HCT116 (cell line): ENCODE data around the gene FAM234A. TPM values are rescaled to one million over a fixed set of nuclear protein-coding genes. Genes with fewer than 3 reads are reported as not detected.

ENCODE experiments used
- ATAC-seq: fragments of 200-7000 bp; cut with Tn5 transposase; 2 replicates; pipeline ENCODE4 v1.9.1; 2020; ENCODE audit warnings: mild to moderate bottlenecking, moderate library complexity
- BruUV-seq: library from RNA; stranded (reverse); fragments of 400-500 nt; replicated peaks from 2 replicates; lab custom pipeline; 2021; lab: Mats Ljungman, UMichigan
- CTCF ChIA-PET: fragments of 300-600 bp; sonication (Branson Sonifier 250); formaldehyde crosslinking; loops from one replicate; lab custom pipeline; 2021; ENCODE audit warnings: antibody characterized with exemption; lab: Charles Lee
- POLR2A ChIA-PET: fragments of 300-600, 350-600 bp; sonication (Branson Sonifier 250); formaldehyde crosslinking; loops from one replicate; lab custom pipeline; 2021; ENCODE audit warnings: antibody characterized with exemption; lab: Charles Lee
- RAD21 ChIA-PET, 2 experiments: fragments of 300-600 bp; sonication (Branson Sonifier 250); formaldehyde crosslinking; loops; one replicate each; lab custom pipeline; 2023; ENCODE audit warnings: low total read pairs in 2 of 2; ENCODE audit not compliant: uncharacterized antibody in 2 of 2, unreplicated experiment in 2 of 2, low non-redundant PET in 1 of 2; lab: Charles Lee
- DNase-seq: peaks from one replicate; pipeline ENCODE4 v3.0.0-alpha.2; 2010; ENCODE audit warnings: low read depth, low spot score
- H2AFZ ChIP-seq: fragments of 200-600 bp; shearing (Covaris generic), sonication (generic); 2 replicates; pipeline ENCODE4 v1.6.1; 2017; ENCODE audit warnings: low read depth, mixed run types, mixed read lengths, antibody characterized with exemption, low read length; ENCODE audit not compliant: poor library complexity, severe bottlenecking
- H3K27ac ChIP-seq: 2 replicates; pipeline ENCODE4 v1.5.1; 2012; ENCODE audit warnings: low read depth, low read length
- H3K27me3 ChIP-seq: fragments of 200-600 bp; sonication (generic); 2 replicates; pipeline ENCODE4 v1.6.1; 2016; ENCODE audit warnings: mixed run types, low read length, mixed read lengths; ENCODE audit not compliant: insufficient read depth
- H3K36me3 ChIP-seq, 2 experiments: fragments of 200-500 bp in 1 of 2; fragments of 200-600 bp in 1 of 2; sonication (Bioruptor generic) in 1 of 2; sonication (generic) in 1 of 2; 2 replicates each; pipeline versions ENCODE4 v1.5.1 to v1.6.1; 2014 to 2016; ENCODE audit warnings: low read length in 2 of 2, inconsistent platforms in 1 of 2, mixed read lengths in 1 of 2, mixed run types in 1 of 2; ENCODE audit not compliant: insufficient read depth in 2 of 2, control insufficient read depth in 1 of 2
- H3K4me1 ChIP-seq, 2 experiments: fragments of 200-600 bp in 1 of 2; sonication (generic) in 1 of 2; 2 replicates each; pipeline versions ENCODE4 v1.5.1 to v1.6.1; 2012 to 2017; ENCODE audit warnings: low read length in 2 of 2, inconsistent platforms in 1 of 2, mild to moderate bottlenecking in 1 of 2, mixed read lengths in 1 of 2, mixed run types in 1 of 2, moderate library complexity in 1 of 2; ENCODE audit not compliant: insufficient read depth in 2 of 2, control insufficient read depth in 1 of 2
- H3K4me2 ChIP-seq: fragments of 200-600 bp; sonication (generic); 2 replicates; pipeline ENCODE4 v1.6.1; 2017; ENCODE audit warnings: mixed run types, low read length, mixed read lengths
- H3K4me3 ChIP-seq, 2 experiments: fragments of 200-600 bp in 1 of 2; sonication (generic) in 1 of 2; replicated peaks in 1 of 2; 2 replicates each; pipeline ENCODE4 v1.5.1; 2011 to 2016; ENCODE audit warnings: low read length in 2 of 2, control low read depth in 1 of 2, low read depth in 1 of 2, mild to moderate bottlenecking in 1 of 2, mixed read lengths in 1 of 2, mixed run types in 1 of 2
- H3K79me2 ChIP-seq: fragments of 200-600 bp; sonication (generic); 2 replicates; pipeline ENCODE4 v1.6.1; 2017; ENCODE audit warnings: mild to moderate bottlenecking, mixed run types, low read length, moderate library complexity, mixed read lengths; ENCODE audit not compliant: insufficient read depth
- H3K9ac ChIP-seq: fragments of 200-600 bp; sonication (generic); 2 replicates; pipeline ENCODE4 v1.6.1; 2016; ENCODE audit warnings: low read length, mixed read lengths
- H3K9me2 ChIP-seq: fragments of 200-600 bp; sonication (generic), shearing (Covaris generic); 2 replicates; pipeline ENCODE4 v1.6.1; 2017; ENCODE audit warnings: mixed run types, mild to moderate bottlenecking, moderate library complexity; ENCODE audit not compliant: insufficient read depth
- H3K9me3 ChIP-seq, 2 experiments: fragments of 200-500 bp in 1 of 2; fragments of 200-600 bp in 1 of 2; sonication (Bioruptor generic) in 1 of 2; sonication (generic) in 1 of 2; 2 replicates each; pipeline ENCODE4 v1.6.1; 2014 to 2017; ENCODE audit warnings: low read length in 2 of 2, mixed read lengths in 2 of 2, inconsistent platforms in 1 of 2, low read depth in 1 of 2, mild to moderate bottlenecking in 1 of 2, mixed run types in 1 of 2, moderate library complexity in 1 of 2; ENCODE audit not compliant: control insufficient read depth in 1 of 2, insufficient read depth in 1 of 2
- H4K20me1 ChIP-seq: fragments of 200-600 bp; sonication (generic), shearing (Covaris generic); 2 replicates; pipeline ENCODE4 v1.6.1; 2017; ENCODE audit warnings: mixed run types, mild to moderate bottlenecking, moderate library complexity; ENCODE audit not compliant: insufficient read depth
- CBX3 ChIP-seq: IDR thresholded peaks from 2 replicates; pipeline ENCODE4 v1.6.1; 2012; ENCODE audit warnings: low read depth
- CEBPB ChIP-seq: IDR thresholded peaks from 2 replicates; pipeline ENCODE4 v1.6.1; 2012; ENCODE audit warnings: low read depth
- ELF1 ChIP-seq: IDR thresholded peaks from 2 replicates; pipeline ENCODE4 v1.6.1; 2012; ENCODE audit warnings: low read depth, borderline replicate concordance
- EZH2 ChIP-seq: fragments of 200-600 bp; sonication (generic); IDR thresholded peaks from 2 replicates; pipeline ENCODE4 v1.6.1; 2017; ENCODE audit warnings: antibody characterized with exemption, mixed run types
- JUND ChIP-seq: IDR thresholded peaks from 2 replicates; pipeline ENCODE4 v1.6.1; 2012
- POLR2A ChIP-seq: IDR thresholded peaks from 2 replicates; pipeline ENCODE4 v1.7.0; 2011; ENCODE audit warnings: borderline replicate concordance; ENCODE audit not compliant: insufficient read depth, insufficient read length; ENCODE audit errors: extremely low read depth
- POLR2AphosphoS5 ChIP-seq: IDR thresholded peaks from 2 replicates; pipeline ENCODE4 v1.6.1; 2011; ENCODE audit warnings: mild to moderate bottlenecking, low read depth, low read length, moderate library complexity
- SIN3A ChIP-seq: IDR thresholded peaks from 2 replicates; pipeline ENCODE4 v1.6.1; 2012; ENCODE audit warnings: low read depth
- SP1 ChIP-seq: IDR thresholded peaks from 2 replicates; pipeline ENCODE4 v1.6.1; 2012; ENCODE audit warnings: low read depth
- TCF7L2 ChIP-seq: IDR thresholded peaks from 2 replicates; pipeline ENCODE4 v1.7.0; 2011; ENCODE audit warnings: borderline replicate concordance, inconsistent platforms; ENCODE audit not compliant: insufficient read depth, insufficient read length; ENCODE audit errors: extremely low read depth
- YY1 ChIP-seq: IDR thresholded peaks from 2 replicates; pipeline ENCODE4 v1.6.1; 2011; ENCODE audit warnings: low read length, low read depth, moderate library complexity, mild to moderate bottlenecking; ENCODE audit not compliant: insufficient replicate concordance; ENCODE audit errors: extremely low read depth
- intact Hi-C: fragments of 100-400 bp; cut with micrococcal nuclease; formaldehyde crosslinking; loops from 2 replicates; pipeline ENCODE4 v1.10.0; 2022
- total RNA-seq: library from RNA; stranded (reverse); gene quantifications from one replicate; pipeline ENCODE4 v1.2.1, GENCODE V29; 2021; ENCODE audit not compliant: unreplicated experiment
- TF ChIP-seq, protein P1 (sequence below): IDR thresholded peaks from 2 replicates; pipeline ENCODE4 v1.6.1; 2012; ENCODE audit warnings: low read depth
- TF ChIP-seq, protein P2 (sequence below), 3 experiments: fragments of 200-600 bp in 1 of 3; sonication (generic) in 1 of 3; IDR thresholded peaks in 2 of 3; conservative IDR thresholded peaks in 1 of 3; 2 replicates each; pipeline ENCODE4 v1.5.1; 2012 to 2017; ENCODE audit warnings: low read depth in 2 of 3, low read length in 2 of 3, antibody characterized with exemption in 1 of 3, borderline replicate concordance in 1 of 3, control low read depth in 1 of 3, mild to moderate bottlenecking in 1 of 3, mixed read lengths in 1 of 3, mixed run types in 1 of 3, moderate library complexity in 1 of 3; ENCODE audit not compliant: insufficient read depth in 1 of 3

Gene FAM234A
- total RNA-seq, 1 experiment from 2014 or later = 36.4 TPM

DNA sequence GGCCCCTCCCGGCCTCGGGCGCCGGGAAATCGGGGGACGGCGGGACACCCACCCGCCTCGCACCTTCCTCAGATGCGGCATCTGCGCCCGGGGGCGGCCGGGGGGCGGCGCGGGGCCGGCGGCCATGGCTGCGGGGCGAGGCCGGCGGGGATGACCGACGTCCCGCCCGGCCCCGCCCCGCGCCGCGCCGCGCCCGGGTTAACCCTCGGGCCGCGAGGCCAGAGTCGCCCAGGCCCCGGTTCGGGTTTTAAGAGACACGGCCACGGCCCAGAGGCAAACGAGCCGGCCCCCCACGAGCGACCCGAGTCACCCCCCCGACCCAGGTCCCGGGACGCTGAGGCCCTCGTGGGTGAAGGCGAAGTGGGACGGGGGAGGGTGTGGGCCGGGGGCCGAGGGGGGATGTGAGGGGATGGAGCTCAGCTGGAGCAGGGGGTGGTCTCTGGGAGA is 41.2 kb downstream of the FAM234A start, which contains the start of gene RGS11:
TSS of gene RGS11 (minus strand) at position 159 of the 447 bp plus-strand sequence. CDS start at position 126, 33 bp downstream.
- H3K79me2 ChIP-seq = no peaks in the 10 kb centered on the region
- no peaks in the 10 kb centered on the region for H3K27me3 ChIP-seq
- H3K4me2 ChIP-seq = no peak within 1 kb of the TSS
- no peaks in the 10 kb centered on the region for H3K36me3 ChIP-seq
- H3K4me3 ChIP-seq = no peak within 1 kb of the TSS
- H3K27ac ChIP-seq = no peak within 1 kb of the TSS
- no peak within 1 kb of the TSS for H2AFZ ChIP-seq
- H3K9me2 ChIP-seq = no peaks in the 10 kb centered on the region
- H4K20me1 ChIP-seq = no peaks in the 10 kb centered on the region
- intact Hi-C loops = no loop called here
- no peak for ATAC-seq
- POLR2A ChIA-PET = no interaction called here
- no peak for TF ChIP-seq CBX3
- no peak for TF ChIP-seq TCF7L2
- no peak for TF ChIP-seq POLR2AphosphoS5
- no peak for TF ChIP-seq EZH2
- no peak for TF ChIP-seq POLR2A
- TF ChIP-seq YY1 = no peak
- H3K9me3 ChIP-seq = no peaks in the 10 kb centered on the region
- RAD21 ChIA-PET = no interaction called here
- no peak for DNase-seq
- CTCF ChIA-PET = no interaction called here
- no TSS peak for BruUV-seq
- no peaks in the 10 kb centered on the region for H3K4me1 ChIP-seq
- no peak within 1 kb of the TSS for H3K9ac ChIP-seq

DNA sequence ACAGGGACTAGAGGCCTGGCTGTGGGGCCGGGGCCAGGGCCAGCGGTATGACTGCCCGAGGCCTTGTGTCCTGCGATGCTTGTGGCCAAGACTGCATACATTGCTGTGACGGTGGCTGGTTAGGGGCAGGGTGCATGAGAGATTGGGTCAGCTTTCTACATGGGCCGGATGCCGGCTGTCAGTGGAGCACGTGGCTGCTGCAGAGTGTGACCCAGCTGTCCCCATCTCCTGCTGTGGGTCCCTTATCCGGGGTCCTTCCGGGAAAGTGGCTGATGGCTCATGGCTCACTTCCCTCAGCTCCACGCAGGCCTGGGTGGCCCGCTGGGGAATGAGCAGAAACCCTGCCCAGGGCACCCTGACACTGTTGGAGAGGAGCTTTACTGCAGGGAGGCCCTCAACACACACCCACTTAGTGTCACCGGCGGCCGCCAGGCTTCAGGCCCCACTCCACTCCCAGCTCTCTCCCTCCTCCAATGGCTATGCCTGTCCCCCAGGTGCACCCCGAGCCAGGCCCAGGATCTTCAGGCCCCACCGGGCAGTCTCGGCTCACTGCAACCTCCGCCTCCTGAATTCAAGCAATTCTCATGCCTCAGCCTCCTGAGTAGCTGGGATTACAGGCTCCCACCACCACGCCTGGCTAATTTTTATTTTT is 41.9 kb downstream of the FAM234A start:
- Histone ChIP-seq H3K9me2 (no peaks in the 10 kb centered on the region), H3K9ac (no peak overlapping the region), H3K4me2 (no peak overlapping the region), H3K4me1 (no peaks in the 10 kb centered on the region), H4K20me1 (no peaks in the 10 kb centered on the region), H3K9me3 (no peaks in the 10 kb centered on the region), H2AFZ (no peak overlapping the region), H3K4me3 (no peak overlapping the region), H3K27me3 (no peaks in the 10 kb centered on the region), H3K27ac (no peak overlapping the region), H3K79me2 (no peaks in the 10 kb centered on the region), H3K36me3 (no peaks in the 10 kb centered on the region)
- ChIA-PET CTCF (no interaction called here), RAD21 (no interaction called here), POLR2A (no interaction called here)
- no TSS peak for BruUV-seq
- TF ChIP-seq EZH2 (no peak), ELF1 (no peak), SP1 (no peak), JUND (no peak), TCF7L2 (no peak), SIN3A (no peak), POLR2A (no peak), CEBPB (no peak)
- TF ChIP-seq, protein P1, sequence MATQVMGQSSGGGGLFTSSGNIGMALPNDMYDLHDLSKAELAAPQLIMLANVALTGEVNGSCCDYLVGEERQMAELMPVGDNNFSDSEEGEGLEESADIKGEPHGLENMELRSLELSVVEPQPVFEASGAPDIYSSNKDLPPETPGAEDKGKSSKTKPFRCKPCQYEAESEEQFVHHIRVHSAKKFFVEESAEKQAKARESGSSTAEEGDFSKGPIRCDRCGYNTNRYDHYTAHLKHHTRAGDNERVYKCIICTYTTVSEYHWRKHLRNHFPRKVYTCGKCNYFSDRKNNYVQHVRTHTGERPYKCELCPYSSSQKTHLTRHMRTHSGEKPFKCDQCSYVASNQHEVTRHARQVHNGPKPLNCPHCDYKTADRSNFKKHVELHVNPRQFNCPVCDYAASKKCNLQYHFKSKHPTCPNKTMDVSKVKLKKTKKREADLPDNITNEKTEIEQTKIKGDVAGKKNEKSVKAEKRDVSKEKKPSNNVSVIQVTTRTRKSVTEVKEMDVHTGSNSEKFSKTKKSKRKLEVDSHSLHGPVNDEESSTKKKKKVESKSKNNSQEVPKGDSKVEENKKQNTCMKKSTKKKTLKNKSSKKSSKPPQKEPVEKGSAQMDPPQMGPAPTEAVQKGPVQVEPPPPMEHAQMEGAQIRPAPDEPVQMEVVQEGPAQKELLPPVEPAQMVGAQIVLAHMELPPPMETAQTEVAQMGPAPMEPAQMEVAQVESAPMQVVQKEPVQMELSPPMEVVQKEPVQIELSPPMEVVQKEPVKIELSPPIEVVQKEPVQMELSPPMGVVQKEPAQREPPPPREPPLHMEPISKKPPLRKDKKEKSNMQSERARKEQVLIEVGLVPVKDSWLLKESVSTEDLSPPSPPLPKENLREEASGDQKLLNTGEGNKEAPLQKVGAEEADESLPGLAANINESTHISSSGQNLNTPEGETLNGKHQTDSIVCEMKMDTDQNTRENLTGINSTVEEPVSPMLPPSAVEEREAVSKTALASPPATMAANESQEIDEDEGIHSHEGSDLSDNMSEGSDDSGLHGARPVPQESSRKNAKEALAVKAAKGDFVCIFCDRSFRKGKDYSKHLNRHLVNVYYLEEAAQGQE = no peak
- TF ChIP-seq, protein P2, sequence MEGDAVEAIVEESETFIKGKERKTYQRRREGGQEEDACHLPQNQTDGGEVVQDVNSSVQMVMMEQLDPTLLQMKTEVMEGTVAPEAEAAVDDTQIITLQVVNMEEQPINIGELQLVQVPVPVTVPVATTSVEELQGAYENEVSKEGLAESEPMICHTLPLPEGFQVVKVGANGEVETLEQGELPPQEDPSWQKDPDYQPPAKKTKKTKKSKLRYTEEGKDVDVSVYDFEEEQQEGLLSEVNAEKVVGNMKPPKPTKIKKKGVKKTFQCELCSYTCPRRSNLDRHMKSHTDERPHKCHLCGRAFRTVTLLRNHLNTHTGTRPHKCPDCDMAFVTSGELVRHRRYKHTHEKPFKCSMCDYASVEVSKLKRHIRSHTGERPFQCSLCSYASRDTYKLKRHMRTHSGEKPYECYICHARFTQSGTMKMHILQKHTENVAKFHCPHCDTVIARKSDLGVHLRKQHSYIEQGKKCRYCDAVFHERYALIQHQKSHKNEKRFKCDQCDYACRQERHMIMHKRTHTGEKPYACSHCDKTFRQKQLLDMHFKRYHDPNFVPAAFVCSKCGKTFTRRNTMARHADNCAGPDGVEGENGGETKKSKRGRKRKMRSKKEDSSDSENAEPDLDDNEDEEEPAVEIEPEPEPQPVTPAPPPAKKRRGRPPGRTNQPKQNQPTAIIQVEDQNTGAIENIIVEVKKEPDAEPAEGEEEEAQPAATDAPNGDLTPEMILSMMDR (IDR thresholded peaks at IDR 0.05 in 2 of 3, conservative IDR thresholded peaks at IDR 0.05 in 1 of 3; ENCODE audit: borderline replicate concordance in 1 of 3, insufficient read depth in 1 of 3, low read depth in 2 of 3, low read length in 2 of 3) = no peak
- DNase-seq (no peak), ATAC-seq (no peak)
- intact Hi-C loops = no loop called here
